SH-SY5Y (cell line): ENCODE data around the gene FARP2.

Source experiments
- GATA2 ChIP-seq: IDR thresholded peaks from 2 replicates; pipeline ENCODE4 v1.6.1; 2011; ENCODE audit warnings: mild to moderate bottlenecking, low read depth, low read length
- GATA3 ChIP-seq: IDR thresholded peaks from 2 replicates; pipeline ENCODE4 v1.6.1; 2011; ENCODE audit warnings: low read depth, mild to moderate bottlenecking, low read length, moderate library complexity

- TF ChIP-seq GATA2 (no peak), GATA3 (no peak)
These were observed 30.8 kb upstream of the FARP2 start for GRCh38 chr2:241325257-241325656.
